ENCODE data around the gene CUEDC1.

DNA sequence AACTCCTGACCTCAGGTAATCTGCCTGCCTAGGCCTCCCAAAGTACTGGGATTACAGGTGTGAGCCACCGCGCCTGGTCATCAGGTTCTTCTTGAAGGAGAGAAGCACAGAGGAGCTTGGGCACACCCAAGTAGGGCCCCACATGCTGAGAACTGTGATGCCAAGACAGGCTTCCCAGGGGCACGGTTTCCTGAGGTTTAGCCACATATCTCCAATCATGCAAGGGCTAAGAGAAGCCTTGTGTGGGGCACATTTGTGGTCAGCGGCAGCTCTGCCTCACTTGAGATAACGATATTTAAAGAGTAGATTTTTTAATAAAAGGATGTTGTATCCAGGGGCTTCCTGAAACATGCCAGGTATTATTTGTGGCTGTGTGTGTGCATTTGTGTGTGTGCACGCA lies 46.9 kb downstream of the CUEDC1 start:
- TF ChIP-seq CTCF (IDR thresholded peaks at IDR 0.05) (no peak), POLR2A (IDR thresholded peaks at IDR 0.05) (no peak)
